Transverse colon (tissue), 4 donors: ENCODE data around the gene MTPN.

Experiments used
- CTCF ChIP-seq, 5 experiments: fragments of 200-600 bp in 3 of 5; fragments of 450-650 bp in 2 of 5; sonication (generic) in 3 of 5; IDR thresholded peaks; 1 replicate in 2 of 5; 2 replicates in 3 of 5; pipeline ENCODE4 v1.5.1; 2016 to 2017; ENCODE audit warnings: antibody characterized with exemption in 5 of 5, inconsistent platforms in 3 of 5, mild to moderate bottlenecking in 2 of 5, moderate library complexity in 1 of 5
- POLR2A ChIP-seq: fragments of 450-650 bp; IDR thresholded peaks from one replicate; pipeline ENCODE4 v1.6.1; 2016; ENCODE audit warnings: antibody characterized with exemption, mild to moderate bottlenecking, moderate library complexity
- POLR2AphosphoS5 ChIP-seq, 3 donors: sonication (generic); formaldehyde crosslinking; IDR thresholded peaks; one replicate each; pipeline ENCODE4 v1.6.1; 2016; ENCODE audit warnings: antibody characterized with exemption in 3 of 3

- TF ChIP-seq CTCF (IDR thresholded peaks at IDR 0.05) (no peak), POLR2AphosphoS5 (IDR thresholded peaks at IDR 0.05) (no peak), POLR2A (no peak)
Observed at GRCh38 chr7:135928136-135928535, 49.0 kb downstream of the MTPN start.
